Retina (tissue), 1 donor: ENCODE measurements around the gene CRYGN.

Source experiments
- DNase-seq: peaks from one replicate; pipeline ENCODE4 v3.0.0-alpha.2; 2016

Gene CRYGN, protein sequence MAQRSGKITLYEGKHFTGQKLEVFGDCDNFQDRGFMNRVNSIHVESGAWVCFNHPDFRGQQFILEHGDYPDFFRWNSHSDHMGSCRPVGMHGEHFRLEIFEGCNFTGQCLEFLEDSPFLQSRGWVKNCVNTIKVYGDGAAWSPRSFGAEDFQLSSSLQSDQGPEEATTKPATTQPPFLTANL

DNA sequence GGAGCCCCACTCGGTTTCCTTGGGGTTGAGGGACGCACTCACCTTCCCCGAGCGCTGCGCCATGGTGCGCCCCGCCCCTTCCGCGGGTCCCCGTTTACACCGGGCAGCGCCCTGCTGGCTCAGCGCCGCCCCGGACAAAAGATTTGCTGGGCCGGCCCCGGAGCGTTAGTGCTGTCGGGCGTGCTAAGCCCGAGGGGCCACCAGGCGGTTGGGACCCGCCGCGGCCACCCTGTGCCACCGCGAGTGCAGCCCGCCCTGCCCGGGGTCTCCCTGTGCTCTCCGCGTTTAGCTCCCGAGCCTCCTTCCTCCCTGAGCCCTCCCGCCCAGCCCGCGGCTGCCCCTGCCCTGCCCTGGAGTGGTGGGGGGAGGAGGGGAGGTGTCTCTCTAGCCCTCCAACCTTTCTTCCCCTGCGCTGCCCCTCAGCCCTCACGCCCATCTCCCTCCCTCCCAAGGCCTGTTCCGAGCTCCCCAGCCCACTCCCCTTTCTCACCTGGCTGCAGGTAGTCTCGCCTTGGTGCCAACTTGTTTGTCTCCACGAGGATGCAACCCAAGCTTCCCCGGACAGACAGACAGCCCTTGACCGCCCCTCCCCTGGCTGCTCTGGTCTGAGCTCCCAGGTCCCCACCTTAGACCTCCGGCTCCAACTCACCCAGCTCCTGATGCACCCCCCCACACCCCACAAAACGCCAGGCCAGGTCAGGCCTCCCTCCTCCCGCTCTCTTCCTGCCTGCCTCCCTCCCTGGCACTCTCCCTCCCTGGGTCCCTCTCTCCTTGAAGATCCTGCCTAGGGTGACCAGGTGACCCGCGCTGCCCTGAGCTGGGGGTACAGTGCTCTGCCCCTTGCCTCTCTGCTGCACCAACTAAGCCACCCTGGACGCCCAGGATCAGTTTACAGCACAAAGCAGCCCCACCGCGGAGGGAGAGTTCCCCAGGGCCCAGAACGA lies at the start of gene CRYGN:
TSS of gene CRYGN (minus strand) at position 287 of the 944 bp plus-strand sequence. CDS start at position 63, 224 bp downstream.
- DNase-seq = peak; percentile 74

GRCh38 chr7:151489498-151489897 lies 49.6 kb upstream of the CRYGN start:
- DNase-seq = no peak

DNA sequence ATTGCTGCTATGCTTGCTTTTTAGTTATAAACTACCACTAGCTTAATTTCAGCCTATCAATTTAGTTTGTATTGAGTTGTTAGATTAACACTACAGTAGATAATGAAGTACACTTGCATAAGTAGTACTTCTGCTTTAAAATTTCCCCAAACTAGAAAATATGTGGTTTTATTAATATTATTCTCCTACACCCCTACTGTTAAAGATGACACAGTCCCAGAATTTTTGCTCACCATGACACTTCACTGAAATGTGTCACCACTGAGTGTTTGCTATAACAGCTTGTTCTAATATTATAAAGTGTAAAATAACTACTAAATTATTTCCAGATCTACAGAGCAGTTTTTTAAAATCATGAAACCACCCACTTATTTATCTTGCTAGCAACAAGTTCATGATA lies 48.2 kb upstream of the CRYGN start:
- no peak for DNase-seq

DNA sequence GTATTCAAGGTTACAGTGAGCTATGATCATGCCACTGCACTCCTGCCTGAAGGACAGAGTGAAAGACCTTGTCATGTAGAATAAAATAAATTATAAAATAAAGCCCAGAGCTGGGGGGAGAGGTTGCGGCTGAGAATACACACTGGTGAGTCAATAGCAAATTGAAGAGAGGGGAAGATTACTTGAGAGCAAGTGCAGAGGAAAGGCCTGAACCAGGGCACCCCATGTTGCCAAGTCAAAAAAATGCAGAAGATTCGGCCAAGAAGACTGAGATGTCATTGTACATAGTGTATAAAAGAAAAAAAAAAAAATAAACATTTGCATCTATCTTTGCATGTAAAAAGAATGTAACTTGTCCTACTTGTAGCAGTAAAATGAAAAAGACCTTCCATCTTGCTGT lies 47.3 kb upstream of the CRYGN start:
- no peak for DNase-seq

GRCh38 chr7:151486074-151486473 lies 46.1 kb upstream of the CRYGN start:
- no peak for DNase-seq

DNA sequence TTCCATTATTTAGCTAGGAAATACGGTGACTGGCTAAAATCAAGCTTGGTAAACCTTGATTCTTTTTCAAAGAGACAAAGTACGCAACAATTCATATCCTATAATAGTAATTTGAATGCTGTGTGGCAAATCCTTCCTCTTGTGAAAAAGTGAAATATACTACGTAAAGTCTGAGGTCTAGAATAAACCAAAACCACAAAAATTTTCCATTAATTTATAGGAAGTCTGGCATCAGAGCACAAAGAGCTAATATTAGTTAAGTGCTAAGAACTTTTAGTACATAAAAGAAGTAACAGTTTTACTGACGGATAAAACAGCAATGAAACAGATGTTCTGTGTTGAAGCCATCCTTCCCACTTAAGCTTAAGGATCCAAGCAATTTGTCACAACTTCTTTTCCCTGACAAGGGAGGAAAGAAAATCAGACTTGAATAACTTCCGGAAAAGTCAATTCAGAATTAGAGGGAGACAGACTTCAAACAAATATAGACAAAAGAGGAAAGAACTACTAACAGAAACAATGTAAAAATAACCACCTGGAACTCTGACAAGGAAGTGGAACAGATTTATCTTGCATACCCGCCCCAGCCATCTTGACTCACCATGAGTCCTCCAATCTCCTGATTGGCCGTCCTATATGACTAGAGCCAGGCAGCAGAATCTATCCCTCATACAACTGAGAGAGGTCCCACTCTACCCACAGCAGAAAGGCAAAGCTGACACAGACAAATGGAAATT lies 45.2 kb upstream of the CRYGN start:
- DNase-seq = no peak

GRCh38 chr7:151483711-151483983 lies 43.7 kb upstream of the CRYGN start:
- no peak for DNase-seq

- DNase-seq = no peak
These were observed 43.2 kb upstream of the CRYGN start for GRCh38 chr7:151482883-151483710.

DNA sequence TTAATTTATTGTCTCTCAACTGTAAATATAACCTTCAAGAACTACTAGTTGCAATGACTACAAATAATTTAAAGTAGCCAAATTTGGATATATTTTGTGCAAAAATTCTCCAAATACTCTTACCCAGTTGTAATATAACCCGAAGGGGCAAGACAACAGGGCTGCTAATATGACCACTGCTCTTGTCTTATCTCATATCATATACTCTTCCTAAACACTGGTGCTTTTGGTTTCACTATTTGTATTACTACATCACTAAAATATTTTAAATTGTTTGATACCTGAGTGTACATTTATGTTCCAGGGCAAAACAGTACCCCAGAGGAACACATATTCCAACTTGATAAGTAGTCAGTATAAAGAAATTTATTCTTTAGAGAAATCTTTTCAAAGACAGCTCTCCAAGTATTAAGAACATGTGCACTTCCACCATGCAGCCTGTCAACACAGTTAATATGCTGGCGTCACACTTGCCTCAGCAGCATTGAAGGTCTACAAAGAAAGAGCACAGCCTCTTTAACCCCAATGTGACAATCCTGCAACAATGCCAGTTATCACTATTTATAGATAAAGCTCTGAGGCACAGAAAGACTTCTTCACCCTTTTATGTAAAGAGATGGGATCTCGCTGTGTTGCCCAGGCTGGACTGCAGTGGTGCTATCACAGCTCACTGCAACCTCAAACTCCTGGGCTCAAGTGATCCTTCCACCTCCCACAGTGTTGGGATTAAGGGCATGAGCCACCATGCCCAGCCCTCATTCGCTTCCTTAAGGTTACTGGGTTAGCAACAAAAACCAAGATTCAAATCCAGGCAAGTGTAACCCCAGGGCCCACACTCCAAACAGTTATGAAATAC lies 41.9 kb upstream of the CRYGN start:
- DNase-seq = no peak

GRCh38 chr7:151477867-151478266 lies 37.9 kb upstream of the CRYGN start:
- no peak for DNase-seq

- no peak for DNase-seq
These were observed 32.9 kb upstream of the CRYGN start for GRCh38 chr7:151472644-151473380.

GRCh38 chr7:151470711-151471110 lies 30.8 kb upstream of the CRYGN start:
- DNase-seq = peak; percentile 78

GRCh38 chr7:151469281-151469680 lies 29.3 kb upstream of the CRYGN start:
- DNase-seq = no peak

DNA sequence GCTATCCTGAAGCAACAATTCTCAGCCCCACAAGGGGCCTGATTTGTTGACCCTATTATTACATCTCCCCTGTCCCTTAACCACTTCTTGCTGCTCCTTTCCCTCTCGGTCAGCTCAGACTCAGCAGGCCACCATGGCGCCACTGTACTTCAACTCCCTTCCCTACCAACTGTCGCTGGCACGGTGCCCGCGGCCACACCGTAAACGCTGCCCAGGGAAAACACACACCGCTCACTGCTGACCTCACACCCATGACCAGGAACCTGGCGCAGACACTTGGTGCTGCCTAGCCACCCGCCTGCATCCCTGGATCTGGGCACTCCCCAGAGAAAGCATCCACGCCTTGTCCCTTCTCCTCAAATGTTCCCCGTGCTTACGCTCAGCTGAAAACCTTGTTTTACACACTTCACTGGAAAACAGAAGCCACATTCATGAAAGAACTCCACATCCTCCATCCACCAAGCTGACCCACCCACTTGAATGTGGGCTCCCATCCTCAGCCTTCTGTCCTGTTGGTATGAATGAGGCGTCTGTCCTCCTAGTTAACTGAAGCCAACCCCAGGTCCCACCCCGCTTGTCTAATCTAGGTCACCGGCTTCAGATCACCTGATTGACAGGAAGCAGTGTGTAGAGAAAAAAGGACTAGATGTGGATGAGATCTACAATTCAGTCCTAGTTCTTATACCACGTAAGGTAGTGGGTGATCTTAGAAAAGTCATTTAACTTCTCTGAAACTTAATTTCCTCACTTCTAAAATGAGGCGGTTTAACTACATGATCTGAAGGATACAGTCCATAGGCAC lies 28.5 kb upstream of the CRYGN start:
- DNase-seq = peak; percentile 65

DNA sequence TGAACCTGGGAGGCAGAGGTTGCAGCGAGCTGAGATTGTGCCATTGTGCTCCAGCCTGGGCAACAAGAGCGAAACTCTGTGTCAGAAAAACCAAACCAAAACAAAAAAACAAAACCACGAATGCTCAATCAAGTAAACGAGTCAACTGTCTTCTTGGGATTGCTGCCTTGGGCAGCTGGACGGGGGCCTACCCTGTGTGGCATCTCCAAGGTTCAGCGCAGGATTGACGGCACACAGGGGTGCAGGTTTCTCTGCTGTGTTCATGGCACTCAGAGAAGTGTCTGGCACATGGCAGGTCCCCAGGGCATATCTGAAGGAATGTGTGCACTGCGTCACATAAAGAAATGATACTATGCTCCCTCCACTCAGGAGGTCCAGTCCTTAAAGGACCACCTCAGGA lies 25.2 kb upstream of the CRYGN start:
- no peak for DNase-seq

DNA sequence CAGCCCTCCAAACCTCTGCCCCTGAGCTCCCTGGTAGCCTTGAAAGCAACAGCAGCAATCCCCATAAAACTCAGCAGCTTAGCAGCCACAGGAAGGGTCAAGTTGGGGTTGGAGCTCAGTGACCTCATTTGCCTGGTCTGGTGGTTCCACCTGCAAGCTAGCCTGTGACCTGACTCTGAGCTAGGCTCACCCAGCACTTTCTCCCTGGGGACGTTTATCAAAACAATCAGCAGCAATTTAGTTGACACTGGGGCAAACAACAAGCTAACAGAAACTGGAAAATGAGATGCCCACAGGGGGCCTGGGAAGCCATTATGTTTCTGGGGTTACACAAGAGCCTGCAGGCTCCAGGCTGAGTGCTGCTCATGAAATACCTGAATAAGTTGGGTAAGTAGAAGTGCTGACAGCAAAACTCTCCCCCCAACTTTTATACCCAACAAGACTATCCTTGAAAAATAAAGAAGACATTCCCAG lies 22.4 kb upstream of the CRYGN start:
- DNase-seq = no peak

GRCh38 chr7:151461942-151462230 lies 21.9 kb upstream of the CRYGN start:
- no peak for DNase-seq

DNA sequence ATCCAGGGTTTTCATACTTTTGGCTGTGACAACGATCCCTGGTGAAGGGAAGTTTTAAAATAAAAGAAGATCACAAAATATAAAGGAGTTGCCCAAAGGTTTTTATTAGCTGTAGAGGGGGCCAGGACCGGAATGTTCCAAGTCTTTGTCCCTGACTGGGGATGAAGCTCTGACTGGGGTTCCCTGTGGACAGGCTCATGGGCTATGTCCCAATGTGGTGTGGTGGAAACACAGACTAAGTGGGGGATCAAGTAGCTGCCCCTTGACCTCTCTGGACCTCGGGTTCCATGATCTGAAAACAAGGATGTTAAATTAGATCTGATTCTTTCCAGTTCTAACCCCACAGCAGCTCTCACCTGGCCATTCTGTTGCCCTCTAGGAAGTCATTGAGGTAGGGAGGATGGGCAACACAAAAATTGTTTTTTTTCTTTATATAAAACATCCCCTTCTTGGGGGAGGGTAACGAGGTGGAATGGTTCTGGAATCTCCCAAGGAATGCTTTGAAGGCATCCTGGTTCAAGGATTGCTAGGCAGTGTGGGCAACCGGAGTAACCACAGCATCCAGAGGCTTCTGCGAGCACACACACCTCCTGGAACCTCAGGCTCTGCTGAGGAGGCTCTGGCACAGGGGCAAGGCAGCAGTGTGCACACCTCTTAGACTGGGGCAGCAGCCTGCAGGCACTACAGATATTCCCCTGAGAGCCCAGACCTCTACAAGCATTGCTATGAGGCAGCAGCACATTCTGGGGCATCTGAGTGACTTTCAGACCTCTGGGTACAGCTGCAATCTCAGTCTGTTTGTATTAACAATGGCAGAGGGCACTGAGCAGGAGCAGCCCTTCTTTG lies 21.4 kb upstream of the CRYGN start:
- no peak for DNase-seq

- DNase-seq = no peak
These were observed 20.5 kb upstream of the CRYGN start for GRCh38 chr7:151460474-151460855.
